Midbrain (tissue), 1 donor: Measurements from ENCODE around the gene ADCK2.
"Not testable (repeated sequence)": the region's sequence is repeated elsewhere in the genome, so short reads cannot be mapped to it uniquely, and the experiment has no call there.

Source experiments
- DNase-seq: peaks from one replicate; lab custom pipeline; 2025; lab: John Stamatoyannopoulos, UW

ADCK2 gene

DNA sequence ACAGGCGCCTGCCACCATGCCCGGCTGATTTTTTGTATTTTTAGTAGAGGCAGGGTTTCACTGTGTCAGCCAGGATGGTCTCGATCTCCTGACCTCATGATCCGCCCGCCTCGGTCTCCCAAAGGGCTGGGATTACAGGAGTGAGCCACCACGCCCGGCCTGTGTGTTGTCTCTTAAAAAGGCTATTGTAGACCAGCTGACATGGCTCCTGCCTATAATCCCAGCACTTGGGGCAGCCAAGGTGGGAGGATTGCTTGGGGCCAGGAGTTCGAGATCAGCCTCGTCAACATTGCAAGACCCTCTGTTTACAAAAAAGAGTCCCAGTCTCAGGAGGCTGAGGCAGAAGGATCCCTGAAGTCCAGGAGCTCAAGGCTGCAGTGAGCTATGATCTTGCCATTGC, 21.1 kb downstream of the ADCK2 start:
- DNase-seq, result not testable (repeated sequence)

DNA sequence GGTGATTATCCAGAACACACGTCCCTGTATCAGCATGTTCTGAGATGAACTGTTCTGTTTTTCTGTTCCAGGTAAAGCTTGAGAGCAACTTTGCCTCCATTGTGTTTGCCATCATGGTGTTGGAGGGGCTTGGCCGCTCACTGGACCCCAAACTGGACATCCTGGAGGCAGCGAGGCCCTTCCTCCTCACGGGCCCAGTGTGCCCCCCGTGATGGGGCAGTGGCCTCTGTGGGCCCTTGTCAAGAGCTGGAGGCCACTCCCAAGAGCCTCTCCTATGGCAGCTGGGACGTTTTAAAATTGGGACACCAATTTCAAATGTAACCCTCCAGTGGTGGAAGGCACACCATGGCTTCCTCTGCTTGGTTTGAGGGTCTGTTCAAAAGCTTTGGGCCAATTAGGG, 21.8 kb downstream of the ADCK2 start:
- DNase-seq, result no peak

DNA sequence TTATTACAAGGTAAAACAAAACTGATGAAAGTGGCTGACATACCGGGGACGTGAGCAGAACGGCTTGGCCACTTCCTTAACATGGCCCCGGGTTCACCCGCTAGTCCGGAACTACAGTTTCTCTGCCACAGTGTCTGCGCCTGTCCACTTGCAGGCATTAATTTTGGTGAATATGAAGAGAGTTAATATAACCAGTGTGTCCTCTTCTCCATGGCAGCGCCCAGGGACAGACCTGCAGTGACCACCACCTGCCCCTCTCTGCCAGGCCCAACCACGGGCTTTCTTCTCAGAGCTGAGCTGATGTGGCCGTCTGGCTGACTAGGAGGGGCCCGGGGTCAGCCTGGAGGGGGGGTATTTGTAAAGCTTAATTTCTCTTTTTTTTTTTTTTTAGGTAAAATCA, 22.6 kb downstream of the ADCK2 start:
- no peak for DNase-seq

DNA sequence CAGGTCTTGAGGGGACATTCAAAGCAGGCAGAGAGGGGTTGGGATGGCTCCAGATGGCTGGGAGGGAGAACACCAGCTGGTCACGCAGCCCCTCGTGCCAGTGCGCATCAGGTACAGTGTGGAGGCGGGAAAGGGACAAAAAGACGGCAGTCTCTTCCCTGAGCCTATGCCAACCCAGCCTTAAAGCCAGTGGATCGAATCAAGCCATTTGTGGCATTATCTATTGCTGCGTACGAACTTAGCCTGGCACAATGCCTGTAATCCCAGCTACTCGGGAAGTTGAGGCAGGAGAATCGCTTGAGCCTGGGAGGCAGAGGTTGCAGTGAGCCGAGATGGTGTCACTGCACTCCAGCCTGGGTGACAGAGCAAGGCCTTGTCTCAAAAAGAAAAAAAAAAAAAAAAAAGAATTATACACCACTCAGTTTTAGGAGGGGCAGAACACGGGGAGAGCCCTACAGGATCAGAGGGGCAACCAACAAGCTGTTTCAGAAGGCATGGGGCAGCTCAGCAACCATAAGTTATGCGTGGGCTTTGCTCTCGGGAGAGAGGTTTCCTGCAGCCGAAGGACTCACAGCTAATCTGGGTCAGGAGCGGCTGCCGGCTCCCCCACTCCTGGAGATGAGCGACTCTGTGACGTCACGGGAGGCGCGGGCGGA, 23.4 kb downstream of the ADCK2 start:
- DNase-seq, result no peak

DNA sequence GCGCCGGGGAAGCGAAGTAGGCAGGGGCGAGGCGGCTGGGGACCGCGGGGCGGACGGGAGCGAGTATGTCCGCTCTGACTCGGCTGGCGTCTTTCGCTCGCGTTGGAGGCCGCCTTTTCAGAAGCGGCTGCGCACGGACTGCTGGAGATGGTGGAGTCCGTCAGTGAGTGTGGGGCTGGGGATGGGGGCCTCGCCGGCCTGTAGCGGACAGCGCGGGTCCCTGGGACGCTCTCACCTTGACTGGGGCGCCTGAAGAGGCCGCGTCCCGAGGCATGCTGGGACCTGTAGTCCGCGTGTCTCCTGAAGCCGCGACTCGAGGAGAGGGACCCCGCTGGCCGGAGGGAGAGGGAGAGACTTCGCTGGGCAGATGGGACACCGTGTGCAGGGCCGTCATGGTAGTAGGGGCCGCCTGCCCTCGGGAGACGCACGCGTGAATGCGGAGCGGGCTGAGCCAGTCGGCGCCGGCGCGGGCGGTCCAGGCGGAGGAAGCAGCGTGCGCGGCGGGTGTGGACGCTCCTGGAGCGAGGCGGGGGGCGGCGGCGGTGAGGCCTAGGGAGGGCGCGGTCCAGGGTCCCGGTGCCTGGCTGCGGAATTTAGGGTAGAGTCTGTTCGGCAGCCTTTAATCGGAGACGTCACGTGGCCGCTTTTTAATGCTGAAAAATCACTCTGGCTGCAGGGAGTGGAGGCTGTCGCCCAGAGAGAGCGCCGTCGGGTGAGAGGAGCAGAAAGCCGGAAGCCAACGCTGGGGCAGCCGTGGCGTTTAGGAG, 24.1 kb downstream of the ADCK2 start, which contains the start of gene NDUFB2:
Gene NDUFB2 (plus strand): TSS at position 29 of the 767 bp plus-strand sequence. CDS start 37 bp downstream, at position 66.
- peak; percentile 93 for DNase-seq

DNA sequence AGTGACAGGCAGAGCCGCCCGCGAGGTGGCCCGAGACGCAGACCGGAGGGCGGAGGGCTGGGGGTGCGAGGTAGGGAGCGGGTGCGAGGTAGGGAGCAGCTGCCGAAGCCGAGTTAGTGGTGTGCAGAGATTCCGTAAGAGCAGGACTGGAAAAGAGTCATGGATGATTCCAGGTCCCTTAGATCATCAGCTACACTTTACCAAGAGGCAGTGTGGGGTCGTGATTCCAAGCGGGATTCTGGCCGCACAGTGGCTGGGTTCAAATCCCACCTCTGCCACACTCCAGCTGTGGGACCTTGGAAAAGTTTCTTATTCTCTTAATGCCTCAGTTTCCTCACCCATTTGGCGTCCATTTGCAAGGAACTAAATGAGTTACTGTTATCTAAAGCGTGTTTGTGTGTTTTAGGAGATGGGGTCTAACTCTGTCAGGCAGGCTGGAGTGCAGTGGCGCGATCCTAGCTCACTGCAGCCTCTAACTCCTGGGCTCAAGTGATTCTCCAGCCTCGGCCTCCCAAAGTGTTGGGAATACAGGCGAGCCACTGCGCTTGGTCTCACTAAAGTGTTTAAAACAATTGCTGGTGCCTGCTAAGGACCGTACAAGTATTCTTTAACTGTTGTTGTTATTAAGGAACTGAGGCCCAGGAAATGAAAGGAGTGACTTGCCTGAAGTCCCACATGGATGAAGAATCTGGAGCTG, 24.9 kb downstream of the ADCK2 start:
- no peak for DNase-seq

DNA sequence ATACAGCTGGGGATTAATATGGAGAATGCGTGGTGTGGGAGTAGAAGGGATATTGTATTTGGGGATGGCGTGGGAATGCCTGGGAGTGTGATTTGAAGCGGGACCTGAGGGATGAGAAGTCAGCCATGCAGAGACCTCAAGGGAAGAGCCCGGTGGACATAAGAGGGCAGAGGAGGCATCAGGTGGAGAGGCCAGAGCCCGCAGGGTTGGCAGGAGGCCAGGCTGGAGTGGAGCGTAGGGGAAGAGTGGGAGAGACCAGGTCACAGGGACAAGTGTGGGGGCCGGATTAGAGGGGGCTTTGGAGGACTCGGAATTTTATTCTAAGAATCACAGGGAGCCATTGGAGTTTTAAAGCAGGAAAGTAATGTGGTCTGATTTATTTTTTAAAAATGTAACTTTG, 25.7 kb downstream of the ADCK2 start:
- no peak for DNase-seq

DNA sequence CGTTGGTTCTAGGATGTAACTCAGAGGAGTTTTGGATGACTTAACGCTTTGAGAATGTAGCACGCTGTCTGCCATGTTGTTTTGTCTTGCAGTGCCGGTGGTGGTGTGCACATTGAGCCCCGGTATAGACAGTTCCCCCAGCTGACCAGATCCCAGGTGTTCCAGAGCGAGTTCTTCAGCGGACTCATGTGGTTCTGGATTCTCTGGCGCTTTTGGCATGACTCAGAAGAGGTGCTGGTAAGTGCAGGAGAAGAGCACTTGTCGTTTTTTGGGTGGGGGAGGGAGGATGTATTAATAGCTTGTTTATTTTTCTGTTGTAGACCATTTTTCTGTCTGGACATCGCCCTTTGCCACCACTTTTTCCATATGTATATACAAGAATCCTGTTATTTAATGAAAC, 30.0 kb downstream of the ADCK2 start:
- DNase-seq, result no peak

DNA sequence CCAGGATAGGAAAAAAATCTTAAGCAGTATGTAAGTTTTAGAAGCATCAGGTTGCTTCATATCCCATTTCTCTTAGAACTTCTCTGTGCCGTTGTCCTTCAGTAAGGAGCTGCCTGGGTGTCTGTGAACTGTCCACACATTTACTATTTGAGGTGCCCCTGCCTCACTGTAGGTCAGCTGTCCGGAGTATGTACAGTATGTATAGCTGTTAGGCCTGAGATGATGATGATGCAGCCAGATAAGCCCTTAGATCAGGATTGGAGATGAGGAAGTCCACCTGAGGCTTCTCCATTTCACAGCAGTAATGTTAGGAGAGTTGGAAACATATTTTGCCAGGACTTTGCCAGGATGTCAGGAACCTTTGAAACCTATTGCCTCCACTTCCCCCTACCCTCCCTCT, 31.5 kb downstream of the ADCK2 start:
- DNase-seq, result no peak

DNA sequence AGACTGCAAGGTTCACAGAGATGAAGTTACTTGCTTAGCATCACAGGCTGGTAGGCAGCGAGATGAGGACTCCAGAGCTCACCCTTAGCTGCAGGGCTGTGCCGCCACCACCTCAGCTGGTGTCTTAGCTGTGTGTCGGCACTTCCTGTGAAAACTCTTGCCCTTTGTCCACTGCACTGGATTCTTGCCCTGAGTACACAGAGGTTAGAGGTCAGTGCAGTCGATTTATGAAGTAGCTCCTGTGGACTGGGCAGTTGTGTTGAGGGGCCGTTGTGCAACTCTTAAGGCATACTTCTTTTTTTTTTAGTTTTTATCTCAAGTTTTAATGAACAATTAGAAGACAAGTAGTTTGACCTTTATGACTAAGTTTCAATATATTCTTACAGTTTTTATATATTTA, 34.4 kb downstream of the ADCK2 start:
- no peak for DNase-seq

DNA sequence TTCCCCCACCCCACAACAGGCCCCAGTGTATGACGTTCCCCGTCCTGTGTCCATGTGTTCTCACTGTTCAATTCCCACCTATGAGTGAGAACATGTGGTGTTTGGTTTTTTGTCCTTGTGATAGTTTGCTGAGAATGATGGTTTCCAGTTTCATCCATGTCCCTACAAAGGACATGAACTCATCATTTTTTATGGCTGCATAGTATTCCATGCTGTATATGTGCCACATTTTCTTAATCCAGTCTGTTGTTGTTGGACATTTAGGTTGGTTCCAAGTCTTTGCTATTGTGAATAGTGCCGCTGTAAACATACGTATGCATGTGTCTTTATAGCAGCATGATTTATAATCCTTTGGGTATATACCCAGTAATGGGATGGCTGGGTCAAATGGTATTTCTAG, 36.0 kb downstream of the ADCK2 start:
- not testable (repeated sequence) for DNase-seq

DNA sequence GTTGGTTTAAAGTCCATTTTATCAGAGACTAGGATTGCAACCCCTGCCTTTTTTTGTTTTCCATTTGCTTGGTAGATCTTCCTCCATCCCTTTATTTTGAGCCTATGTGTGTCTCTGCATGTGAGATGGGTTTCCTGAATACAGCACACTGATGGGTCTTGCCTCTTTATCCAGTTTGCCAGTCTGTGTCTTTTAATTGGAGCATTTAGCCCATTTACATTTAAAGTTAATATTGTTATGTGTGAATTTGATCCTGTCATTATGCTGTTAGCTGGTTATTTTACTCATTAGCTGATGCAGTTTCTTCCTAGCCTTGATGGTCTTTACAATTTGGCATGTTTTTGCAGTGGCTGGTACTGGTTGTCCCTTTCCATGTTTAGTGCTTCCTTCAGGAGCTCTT, 39.6 kb downstream of the ADCK2 start:
- not testable (repeated sequence) for DNase-seq

DNA sequence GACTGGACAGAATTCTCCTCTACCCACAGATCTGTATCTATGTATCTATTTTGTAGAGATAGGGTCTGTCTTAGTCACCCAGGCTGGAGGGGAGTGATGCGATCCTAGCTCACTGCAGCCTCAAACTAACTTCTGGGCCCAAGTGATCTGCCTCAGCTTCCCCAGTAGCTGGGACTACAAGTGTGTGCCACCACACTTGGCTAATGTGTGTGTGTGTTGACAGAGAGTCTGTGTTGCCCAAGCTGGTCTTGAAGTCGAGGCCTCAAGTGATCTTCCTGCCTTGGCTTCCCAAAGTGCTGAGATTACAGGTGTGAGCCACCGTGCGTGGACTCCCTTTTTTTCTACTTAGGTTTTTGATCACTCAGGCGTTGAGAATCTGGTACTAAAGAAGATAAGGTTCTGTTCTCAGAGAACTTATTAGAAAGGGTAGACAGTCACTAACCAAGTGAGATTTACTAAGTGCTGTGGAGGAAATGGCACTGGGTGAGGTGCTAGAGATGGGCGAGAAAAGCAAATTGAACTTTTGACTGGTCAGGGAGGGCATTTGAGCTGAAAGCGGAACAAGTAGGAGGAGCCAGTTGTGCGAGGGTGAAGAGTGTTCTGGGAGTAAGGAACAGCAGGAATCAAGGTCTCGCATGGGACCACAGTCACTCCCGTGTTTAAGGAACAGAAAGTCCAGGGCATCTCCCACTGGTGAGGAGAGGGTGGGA, 41.7 kb downstream of the ADCK2 start:
- DNase-seq, result no peak

DNA sequence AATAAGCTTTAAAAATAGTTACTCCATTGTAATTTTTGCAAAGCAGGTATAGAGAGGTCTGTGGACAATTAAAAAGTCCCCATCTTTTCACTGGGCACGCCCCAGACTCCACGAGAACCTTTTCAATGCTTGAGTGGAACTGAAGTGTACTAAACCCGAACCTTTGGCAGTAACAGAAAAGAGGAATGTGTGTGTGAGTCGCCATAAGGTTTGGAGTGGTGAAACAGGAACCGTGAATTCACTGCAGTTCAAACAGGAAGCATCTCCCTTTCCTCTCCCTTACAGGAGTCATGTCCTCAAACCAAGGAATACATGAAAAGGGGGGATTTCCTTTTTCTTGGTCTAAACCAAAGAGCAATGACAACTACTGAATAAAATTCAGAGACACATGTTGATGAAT, 47.0 kb downstream of the ADCK2 start:
- no peak for DNase-seq

DNA sequence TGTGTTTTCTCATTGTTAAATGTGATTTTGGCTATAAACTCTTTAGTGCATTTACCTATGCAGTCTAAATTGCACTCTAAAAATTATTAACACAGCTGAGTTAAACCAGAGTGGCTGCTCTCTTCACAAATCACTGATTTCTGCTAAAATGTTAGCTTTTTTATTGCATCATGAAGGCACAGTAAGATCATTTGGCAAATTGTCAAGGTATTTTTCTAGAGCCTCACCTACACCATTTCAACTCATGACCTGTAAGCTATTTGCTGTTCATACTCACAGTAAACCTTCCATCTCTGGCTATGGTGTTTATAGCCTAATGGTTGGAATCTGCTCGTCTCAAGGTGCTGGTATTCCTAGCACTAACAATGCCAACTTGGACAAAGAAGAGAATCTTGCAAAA, 49.5 kb downstream of the ADCK2 start:
- DNase-seq, result no peak

DNA sequence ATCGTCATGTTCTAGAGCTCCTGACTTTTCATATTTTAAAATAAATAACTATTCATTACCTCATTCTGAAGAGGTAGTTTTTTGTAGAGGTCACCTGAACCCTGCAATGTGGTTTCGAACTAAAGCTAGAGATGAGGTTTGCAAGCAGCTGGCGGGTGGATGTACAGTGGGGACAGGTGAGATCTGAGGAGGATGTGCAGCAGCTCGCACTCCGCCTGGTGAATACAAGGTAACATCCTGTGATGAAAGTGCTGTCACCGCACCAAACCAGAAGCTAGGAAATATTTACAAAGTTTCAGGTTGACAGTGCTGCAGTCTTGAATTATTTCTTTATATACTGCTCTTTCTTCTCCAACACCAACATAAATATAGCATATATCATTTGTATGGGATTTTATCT, 50.3 kb downstream of the ADCK2 start:
- no peak for DNase-seq

DNA sequence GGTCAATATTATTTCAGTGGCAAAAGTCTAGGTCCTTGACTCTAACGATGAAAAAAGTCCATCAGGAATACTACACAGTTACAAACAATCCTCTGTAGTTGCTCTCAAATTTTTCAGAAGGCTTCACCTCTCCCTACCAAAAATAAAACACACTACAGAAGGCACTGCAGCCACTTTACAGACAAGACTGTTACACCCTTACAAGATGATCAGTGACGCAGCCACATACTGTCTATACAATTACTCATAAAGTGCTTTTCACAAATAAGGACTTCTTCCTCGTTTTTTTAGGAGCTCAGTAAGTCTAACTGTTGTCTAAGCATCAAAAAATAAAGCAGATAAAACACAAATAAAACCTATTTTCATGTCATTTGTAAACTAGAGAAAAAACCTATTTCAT, 50.8 kb downstream of the ADCK2 start:
- DNase-seq, result no peak

DNA sequence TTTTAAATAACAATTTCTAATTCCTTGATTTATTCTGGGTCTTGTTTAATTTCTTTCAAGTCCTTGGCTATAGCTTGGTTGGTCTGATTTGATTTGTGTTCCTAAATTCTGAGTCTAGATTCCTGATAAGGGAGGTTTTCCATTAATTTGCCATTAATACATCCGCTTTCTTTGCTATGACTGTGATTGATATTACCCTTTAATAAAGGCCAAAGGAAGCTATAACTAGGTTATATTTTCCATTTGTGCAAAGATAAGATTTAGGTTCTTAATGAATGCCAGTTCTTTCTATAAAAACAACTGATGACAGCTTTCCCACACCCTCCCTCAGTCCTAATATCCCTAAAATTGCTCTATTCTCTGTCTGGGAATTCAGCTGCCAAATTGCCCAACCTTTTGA, 52.0 kb downstream of the ADCK2 start:
- no peak for DNase-seq

DNA sequence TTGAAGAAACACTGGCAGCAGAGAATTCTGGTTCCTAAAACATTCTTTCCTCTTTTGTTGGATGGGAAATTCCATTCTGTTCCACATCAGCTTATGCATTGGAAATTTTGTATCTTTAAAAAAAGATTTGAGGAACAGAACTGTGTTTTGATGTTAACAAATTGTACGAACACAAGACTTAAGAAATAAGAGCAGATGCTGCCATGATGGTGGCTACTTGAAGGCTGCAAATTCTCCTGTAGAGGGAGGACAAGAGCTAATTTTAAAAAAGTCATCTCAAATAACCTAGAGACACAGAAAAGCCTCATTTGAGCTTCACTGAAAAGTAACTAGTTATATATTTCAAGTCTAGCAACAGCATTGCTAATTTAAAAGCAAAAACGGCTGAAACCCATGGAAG, 53.5 kb downstream of the ADCK2 start:
- no peak for DNase-seq

DNA sequence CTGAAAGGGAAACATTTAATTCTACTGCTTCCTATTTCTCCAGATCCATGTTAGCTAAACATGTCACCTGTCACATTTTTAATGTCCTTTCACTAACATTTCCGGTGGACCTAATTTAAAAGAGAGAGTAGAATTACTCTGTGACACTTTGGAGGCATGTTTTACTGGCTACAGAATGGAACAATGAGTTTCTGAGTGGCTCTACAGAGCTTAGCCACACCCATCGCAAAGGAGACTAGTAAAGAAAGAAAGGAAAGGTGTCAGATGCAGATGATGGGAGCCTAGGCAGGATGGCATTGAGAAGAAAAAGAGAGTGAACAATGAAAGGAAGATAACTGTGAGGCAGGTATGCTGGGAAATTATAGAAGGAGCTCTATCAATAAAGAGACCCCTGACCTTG, 59.7 kb downstream of the ADCK2 start:
- DNase-seq, result no peak

DNA sequence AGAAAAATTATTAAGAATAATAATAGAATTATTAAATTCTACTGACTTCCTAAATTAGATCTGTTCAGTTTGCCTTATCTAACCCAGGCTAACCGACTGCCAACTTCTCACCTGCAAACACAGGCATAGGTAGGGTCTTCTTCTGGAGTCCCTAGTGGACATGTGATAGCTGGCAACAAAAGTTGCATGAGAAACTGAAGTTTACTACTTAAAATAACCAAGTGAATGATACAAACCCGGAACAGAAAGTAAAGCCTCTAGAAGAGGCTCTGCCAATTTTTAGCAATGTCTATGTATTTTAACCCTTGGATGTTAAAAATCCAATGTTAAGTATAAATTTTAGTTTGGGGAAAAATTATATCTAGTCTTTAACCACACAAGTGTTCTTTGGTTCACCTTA, 61.4 kb downstream of the ADCK2 start:
- no peak for DNase-seq

DNA sequence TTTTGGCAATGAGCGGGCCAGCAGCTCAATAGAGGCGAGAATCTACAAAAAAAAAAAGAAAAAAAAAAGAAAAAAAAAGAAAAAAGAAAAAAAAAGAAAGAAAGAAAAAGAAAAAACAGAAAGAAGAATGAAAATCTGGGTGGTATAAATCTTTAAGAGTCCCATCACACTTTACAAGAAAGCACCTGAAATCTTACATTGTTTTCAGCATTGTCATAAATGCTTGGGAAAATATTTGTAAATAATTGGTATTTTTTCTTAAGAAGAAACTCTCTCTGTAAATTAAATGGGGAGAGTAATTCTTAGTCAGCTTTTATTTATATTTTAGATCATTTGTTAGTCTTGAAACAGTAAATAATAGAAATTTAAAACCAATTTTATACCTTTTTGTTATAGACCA, 62.0 kb downstream of the ADCK2 start:
- no peak for DNase-seq

DNA sequence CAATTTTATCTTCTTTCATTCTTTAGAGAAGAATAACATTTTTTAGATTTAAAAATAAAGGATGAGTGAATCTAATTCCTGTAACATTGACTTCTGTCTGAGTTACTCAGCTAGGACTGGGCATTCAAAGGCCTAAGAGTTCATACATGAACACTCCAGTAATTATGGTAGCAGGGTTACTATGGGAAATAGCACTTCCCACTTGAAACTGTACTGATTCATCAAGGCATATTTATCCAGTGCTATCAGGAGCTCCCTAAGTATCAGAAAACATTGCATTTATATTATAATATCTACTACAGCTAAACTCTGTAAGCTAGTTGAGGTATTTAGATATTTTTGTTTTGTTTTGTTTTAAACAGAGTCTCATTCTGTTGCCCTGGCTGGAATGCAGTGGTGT, 65.5 kb downstream of the ADCK2 start:
- no peak for DNase-seq
